Measurements from ENCODE around the gene RNU2-63P.
"Not testable (repeated sequence)": the region's sequence is repeated elsewhere in the genome, so short reads cannot be mapped to it uniquely, and the experiment has no call there.

Gene RNU2-63P

DNA sequence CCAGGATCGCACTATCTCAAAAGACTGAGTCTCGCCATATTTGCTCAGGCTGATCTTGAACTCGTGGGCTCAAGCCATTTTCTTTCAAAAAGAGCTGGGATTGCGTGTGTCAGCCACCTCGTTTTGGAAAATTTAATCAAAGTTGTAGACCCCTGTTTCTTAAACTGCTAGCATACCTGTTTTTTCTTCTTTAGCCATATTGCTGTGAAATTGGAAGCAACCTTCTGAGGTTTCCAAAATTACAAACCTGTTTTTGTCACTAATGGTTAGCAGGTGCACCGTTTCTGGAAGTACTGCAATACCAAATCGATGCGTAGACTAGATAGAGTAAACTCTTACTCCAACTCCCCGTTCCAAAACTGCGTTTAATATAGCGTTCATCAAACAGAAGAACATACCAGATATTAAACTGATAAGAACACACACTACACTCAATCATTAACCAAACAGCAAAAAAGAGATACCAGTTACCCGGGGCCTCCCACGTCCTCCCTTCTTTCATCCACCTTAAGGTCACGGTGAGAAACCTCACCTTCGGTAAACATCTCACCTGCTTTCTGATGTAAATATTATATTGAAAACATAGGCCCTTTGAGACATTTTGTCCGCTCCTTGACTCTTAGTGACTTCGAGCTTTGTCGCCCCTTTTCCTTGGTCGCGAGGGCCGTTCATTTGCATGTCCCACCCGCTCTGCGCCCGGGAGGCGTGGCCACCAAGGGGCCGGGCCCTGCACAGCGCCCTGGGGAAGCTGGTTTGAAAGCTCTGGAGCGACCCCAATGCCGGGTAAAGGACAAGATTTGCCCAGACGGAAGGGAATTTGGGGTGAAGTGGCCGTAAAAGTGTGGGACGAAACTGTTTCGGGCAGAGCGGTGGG, at the start of gene RNU2-63P:
RNU2-63P (minus strand) TSS at position 462 of the 874 bp plus-strand sequence.
- FAIRE-seq: peak; percentile 43

DNA sequence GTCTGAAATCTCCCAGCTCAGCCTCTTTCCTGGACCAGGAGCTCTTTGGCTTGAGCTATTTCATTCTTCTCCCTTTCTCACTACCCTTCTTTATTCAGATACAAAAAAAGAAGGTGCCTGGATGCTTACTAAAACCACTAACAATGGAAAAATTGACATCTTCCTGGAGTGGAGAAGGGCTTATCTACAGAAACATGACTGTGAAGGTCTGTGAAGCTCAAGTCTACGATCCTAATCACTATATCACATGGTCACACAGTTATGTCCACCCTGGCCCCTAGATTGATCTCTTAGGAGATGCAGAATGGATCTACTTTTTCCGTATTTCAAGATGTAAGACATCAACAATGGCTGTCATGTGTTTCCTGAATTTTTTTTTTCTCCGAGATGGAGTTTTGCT, 44.9 kb upstream of the RNU2-63P start:
- no peak for FAIRE-seq

DNA sequence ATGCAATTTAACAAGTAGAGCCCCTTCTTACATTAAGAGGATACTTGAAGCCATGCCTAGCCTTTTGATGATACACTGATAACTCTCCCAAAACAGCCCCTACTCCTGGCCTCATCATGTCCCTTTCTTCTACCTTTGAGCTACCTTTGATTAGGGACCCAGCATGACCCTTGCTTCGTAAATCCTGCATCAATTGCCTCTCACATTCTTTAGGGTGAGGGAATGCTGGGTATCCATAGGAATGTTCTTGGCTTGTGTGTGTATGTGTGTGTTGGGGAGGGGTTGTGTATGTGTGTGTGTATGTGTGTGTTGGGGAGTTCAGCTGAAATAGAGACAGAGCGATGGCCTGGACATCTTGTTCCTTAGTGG, 44.5 kb upstream of the RNU2-63P start:
- FAIRE-seq: no peak

DNA sequence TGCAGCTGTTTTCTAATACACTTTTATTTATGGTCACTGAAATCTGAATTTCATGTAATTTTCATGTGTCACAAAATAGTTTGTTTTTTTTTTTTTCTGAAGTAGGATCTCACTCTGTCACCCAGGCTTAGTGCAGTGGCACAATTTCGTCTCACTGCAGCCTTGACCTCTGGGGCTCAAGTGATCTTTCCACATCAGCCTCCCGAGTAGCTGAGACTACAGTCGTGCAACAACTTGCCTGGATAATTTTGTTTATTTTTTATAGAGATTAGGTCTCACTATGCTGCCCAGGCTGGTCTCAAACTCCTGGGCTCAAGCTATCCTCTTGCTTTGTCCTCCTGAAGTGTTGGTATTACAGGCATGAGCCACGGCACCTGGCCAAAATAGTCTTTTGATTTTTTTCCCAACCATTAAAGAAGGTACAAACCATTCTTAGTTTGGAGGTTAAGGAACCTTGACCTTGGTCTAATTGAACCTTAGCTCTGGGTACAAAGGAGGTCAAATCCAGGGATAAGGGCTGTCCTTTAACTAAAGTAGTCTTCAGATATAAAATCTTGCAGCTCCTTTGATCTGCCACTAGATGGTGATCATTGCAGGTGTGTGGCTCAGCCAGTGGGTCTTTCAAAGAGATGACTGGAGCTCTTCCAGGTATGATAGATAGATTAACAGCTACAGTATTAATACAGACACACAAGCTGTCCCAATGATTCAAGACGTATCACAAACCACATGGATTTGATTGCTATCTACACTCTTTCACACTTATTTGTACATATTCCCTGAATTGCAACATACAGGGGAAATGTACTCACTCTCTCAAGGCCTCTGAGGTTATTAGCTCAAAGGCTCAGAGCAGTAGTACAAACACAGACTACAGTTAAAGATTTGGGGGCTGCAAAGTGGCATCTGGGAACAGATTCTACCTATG, 43.9 kb upstream of the RNU2-63P start:
- FAIRE-seq: no peak

DNA sequence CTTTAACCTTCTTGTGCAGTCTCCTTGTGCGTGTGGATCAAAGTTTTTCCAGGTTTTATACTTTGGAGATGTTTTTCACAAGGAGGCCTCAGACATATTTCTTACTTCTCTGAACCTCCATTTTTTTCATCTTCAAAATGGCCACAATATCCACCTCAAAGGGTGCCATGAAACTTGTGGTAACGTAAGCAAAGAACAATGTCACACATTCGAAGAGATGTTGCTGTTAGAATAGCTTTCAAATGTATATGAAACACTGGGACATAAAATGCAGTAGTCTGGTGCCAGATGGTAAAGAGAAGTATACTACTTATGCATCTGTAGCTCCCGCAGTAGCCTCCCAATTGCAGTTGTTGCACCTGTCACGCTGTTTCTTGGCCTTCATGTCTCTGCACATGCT, 41.8 kb upstream of the RNU2-63P start:
- FAIRE-seq: no peak

DNA sequence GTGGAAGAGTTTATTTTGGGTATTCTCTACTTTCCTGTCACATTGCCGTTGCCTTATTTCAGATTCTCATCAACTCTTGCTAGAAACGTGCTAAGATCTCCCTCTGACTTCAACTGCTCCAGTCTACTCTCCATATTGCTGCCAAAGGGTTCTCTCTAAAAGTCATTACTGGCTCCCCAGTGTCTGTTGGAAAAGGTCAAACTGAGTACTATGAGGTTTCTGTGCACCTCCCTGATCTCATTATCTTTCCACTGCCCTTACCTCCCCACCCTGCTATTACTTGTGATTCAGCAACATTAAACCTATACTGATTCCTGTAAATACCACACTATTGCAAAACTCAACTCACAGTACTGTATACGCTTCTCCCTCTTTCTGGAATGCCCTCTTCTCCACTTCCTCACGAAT, 41.1 kb upstream of the RNU2-63P start:
- no peak for FAIRE-seq

DNA sequence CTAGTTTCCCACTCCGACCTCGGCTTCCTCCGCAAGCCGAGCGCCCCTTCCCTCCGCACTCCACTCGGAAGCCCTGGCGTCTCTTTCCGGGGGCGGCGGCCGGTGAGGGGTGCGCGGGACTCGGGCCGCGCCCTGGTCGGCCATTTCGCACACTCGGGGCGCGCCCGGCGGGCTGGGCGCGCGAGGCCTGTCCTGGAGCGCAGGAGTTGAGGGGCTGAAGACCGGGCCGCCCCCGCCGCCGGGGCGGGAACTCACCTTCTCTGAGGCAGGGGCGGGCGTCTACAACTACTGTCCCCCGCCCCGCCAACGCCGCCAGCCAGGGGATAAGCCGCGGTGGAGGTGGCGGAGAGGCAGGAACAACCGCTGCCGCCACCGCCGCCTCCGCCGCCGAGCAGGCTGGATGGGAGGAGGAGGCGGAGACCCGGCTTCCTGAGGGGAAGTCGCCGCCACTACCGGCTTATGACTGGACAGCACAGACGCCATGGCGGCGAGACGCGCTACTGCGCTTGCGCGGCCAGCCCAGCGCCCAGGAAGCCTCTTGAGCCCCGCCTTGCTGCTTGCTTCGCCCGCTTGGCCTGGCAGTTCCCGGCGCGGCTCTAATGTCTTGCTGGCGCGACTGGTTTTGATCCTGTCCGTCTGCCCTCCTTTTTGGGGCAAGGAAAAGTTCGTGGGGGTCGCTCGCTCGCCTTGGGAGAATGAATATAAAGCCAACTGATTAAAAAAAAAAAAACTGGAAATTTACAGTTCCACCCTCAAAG, 39.2 kb upstream of the RNU2-63P start, which contains the start of gene KRCC1:
KRCC1 (minus strand) TSS at position 413 of the 758 bp plus-strand sequence. CDS start 27,220 bp downstream, outside the sequence.
- FAIRE-seq: no peak

DNA sequence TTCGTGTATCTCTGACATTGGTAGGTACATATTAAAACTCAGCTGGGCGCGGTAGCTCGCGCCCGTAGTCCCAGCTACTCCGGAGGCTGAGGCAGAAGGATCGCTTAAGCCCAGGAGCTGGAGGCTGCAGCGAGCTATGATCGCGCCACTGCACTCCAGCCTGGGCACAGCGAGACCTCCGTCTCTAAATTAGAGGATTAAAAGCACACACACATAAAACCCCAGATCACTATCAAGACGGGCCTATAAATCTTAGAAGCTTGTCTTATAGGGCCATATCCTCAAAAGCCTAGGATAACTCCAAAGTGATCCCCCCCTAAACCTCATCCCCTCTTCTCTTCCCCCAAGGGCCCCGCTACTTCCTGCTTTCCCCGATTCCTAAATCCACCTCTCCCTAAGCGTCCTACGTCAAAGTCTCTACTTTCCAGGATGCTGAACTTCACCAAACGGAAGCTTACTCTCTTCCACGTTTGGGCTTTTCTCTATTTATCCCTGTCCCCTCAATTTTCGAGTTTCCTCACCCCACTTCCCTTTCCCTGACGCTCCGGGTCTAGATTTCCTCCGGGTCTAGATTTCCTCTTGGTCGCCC, 38.5 kb upstream of the RNU2-63P start:
- no peak for FAIRE-seq

DNA sequence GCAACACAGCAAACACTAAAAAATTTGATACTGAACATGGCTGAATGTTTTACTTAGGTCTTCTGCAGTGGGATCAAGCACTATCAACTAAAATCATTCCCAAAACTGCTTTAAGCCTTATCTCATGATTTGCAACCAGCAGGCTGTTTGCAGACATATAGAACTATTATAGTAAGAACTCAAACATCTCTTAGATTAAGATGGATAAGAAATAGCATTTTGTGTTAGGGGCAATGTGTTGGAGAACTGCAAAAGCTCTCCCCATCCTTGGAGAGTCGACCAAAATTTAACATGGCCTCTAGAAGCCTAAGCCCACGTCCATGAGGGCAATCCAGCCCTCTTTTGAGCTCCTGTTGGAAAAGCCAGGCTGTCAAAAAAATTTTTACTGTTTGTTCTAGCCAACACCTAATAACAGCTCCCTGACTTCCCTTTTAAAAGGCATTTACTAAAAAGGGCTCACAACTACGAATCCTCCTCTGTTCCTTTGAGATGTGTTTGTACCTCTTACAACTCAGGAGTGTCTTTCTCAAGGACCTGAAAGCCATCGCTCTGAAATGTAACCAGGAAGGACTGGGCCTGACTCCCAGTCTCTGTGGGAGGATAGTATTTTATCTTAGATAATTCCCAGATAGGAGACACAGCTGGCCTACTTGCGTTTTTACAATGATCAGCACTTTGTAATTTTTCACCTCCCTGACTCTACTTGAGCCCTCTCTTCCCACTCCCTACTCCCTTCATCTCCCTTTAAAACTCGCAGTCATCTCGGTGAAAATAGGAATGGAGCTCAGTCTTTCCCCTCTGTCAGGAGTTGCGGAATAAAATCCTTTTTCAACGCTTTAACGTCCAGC, 37.8 kb upstream of the RNU2-63P start:
- FAIRE-seq: no peak

DNA sequence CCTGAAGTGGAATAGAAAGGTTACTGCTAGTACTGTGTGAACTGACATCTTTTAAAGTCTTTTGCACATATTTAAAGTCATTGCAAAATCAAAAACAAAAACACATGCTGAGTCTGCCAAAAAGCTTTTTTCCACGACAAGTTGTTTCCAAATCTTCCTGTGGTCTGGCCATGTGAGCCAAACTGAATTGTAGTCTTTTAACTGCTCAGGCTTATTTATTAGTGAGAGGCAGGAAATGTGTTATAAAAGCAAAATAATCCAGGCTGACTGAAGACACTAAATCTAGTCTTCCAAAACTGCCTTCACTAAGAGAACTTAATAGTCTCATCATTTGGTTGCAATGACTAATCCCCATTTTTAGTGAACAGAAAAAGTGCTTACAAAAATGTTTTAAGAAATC, 36.9 kb upstream of the RNU2-63P start:
- no peak for FAIRE-seq

DNA sequence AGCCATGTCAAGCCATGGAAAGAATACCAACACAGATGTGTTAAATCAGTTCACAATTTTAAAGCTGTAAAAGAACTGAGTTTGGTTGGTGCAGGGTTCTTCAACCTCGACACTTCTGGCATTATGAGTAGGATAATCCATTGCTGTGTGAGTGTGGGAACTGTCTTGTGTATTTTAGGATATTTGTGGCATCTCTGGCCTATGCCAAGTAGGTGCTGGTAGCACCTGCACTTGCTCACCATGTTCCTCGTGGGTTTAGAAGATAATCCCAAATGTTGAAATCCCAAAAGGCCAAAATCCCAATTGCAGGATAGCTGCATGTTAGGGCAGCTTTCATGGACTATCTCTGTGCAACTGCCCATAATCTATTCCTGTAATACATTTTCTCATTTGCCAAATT, 35.4 kb upstream of the RNU2-63P start:
- no peak for FAIRE-seq

DNA sequence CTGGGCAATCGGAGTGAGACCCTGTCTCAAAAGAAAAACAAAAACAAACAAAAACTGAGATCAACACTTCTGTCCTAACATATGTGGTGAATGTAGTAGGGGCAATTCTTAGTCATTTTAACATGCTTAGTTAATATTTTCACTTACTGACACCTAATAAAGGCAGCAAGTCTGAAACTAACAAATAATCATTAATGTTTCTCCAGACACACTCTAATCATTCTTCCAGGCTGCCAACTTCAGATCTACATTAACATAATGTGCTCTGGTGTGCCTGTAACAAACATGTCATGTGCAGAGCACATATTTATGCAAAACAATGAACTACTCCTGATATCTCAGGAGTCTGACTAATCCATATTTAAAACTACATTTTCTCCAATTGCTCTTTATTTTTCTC, 33.3 kb upstream of the RNU2-63P start:
- no peak for FAIRE-seq

DNA sequence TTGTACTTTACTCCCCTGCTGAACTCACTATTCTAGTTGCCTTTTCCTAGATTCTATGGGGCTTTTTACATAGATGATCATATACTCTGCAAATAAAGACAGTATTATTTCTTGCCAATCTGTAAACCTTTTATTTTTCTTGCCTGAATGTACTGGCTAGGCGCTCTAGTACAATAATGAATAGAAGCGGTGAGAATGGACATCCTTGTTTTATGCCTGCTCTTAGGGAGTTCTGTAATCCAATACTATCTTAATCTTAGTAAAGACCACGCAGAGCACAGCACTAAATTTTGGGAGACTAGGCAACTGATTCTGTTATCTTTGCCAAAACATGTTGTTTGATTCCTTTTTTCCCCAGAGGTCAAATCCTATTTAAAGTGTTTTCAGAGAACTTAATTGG, 32.2 kb upstream of the RNU2-63P start:
- no peak for FAIRE-seq

DNA sequence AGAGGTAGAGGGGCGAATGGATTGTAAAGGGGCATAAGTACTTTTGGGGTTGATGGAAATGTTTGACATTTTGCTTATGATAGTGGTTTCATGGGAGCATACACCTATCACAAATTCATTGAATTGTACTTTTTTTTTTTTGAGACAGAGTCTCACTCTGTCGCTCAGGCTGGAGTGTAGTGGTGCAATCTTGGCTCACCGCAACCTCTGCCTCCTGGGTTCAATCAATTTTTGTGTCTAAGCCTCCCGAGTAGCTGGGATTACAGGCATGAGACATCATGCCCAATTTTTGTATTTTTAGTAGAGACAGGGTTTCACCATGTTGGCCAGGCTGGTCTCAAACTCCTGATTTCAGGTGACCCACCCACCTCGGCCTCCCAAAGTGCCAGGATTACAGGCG, 29.2 kb upstream of the RNU2-63P start:
- FAIRE-seq: not testable (repeated sequence)

DNA sequence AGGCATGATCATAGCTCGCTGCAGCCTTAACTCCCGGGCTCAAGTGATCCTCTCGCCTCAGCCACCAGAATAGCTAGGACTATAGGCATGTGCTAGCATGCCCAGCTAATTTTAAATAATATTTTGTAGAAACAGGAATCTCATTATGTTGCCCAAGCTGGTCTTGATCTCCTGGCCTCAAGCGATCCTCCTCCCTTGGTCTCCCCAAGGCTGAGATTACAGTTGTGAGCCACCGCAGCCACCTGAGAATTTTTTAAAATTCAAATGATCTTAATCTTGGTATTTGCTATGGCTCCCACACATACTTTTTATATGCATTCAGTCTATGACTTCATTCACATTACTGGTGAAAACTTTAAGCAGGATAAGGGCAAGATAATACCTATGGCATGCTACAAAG, 26.1 kb upstream of the RNU2-63P start:
- no peak for FAIRE-seq

DNA sequence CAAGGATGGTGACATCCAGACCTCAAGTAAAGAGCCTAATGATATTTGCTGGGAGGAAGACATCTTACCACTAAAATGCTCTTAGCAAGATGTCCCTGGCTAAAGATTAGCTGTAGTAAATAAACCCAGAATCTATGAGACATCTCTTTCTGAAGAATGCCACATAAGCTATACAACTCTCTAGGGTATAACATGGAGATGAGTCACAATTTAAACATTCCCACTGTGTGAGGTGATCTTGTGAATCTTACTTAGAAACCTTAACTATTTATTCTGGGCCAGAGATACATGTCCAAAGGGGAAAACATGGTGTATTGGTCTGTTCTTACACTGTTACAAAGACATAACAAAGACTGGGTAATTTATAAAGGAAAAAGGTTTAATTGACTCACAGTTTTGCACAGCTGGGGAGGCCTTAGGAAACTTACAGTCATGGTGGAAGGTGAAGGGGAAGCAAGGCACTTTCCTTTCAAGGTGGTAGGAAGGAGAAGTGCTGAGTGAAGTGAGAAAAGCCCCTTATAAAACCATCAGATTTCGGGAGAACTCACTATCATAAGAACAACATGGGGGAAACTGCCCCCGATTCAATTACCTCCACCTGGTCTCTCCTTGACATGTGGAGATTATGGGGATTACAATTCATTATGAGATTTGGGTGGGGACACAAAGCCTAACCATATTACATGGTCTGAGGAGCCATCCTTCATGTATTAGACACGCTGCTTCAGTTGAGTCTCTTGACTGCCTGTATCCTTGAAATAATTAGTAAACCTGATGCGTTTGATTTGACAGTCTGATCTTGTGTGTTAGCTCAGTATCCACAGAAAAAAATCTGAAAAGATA, 22.1 kb upstream of the RNU2-63P start:
- FAIRE-seq: no peak

DNA sequence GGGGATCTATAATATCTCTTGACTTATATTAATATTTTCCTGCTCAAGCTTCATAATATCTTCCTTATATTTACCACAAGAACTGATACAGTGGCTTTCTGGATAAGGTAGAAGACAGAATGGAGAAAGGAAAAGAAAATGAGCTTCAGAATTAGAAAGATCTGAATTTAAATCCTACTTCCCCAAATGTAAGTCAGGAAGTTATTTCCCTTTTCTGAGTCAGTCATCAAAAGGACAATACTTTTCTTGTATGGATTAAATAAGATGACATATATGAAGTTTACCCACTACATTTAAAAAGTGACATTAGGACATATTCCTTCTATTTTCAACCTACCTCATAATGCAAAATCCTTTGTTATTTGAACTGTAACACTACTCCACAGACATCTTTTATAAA, 20.3 kb upstream of the RNU2-63P start:
- no peak for FAIRE-seq

DNA sequence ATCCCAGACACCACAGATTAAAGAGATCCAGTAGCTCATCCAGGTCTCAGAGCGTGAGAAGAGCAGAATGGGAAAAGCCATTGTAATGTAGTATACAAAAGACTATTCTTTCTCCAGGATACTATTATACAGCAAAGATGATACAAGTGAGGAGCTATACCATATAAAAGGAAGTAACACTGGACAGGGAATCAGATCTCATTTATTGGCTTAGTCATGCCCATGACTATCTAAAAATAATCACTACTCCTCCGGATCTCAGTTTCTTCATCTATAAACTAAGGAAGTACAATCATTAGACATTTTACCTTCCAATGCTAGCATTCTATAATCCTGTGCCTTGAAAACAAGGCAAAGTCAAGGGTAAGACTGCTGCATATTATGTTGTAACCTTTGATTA, 19.8 kb upstream of the RNU2-63P start:
- FAIRE-seq: no peak

DNA sequence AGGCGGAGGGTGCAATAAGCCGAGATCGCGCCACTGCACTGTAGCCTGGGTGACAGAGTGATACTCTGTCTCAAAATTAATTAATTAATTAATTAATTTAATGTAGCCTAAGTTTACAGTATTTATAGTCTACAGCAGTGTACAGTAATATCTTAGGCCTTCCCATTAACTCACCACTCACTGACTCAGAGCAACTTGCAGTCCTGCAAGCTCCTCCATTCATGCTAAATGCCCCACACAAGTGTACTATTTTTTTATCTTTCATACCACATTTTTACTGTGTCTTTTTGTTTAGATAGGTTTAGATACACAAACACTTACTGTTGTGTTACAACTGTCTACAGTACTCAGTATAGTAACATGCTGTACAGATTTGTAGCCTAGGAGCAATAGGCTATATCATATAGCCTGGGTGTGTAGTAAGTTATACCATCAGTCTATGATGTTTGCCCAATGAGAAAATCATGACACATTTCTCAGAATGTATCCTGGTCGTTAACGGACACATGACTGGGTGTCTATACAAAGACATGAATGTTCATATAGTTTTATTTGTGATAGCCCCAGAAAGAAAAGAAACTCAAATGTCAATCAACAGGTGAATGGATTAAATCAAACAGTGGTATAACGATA, 15.8 kb upstream of the RNU2-63P start:
- FAIRE-seq: no peak

DNA sequence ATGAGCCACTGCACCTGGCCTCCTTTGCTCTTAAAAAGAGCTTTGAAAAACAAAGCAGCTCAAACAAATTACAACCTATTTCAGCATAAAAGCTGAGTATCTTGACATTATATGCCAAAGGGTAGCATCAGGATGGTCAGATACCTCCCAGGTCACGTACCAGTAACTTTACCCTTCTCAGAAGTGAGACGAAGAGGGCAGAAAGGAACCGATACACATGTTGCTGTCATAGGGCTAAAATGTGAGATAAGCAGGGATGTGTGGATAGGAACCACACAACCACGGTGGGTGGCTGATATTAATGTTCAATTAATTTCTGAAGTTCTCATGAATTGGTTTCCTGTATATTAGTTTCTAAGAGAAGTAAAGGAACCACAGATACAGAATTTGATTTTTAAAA, 12.6 kb upstream of the RNU2-63P start:
- no peak for FAIRE-seq

Measured in A204.1 (cell line).